Activated naive CD8-positive, alpha-beta T cell treated with anti-CD3 and anti-CD28 coated beads, Interleukin-2, amount 50 U/mL, for 16 hours (primary cell): ENCODE data around the gene NEDD4L.

Experiments used
- DNase-seq: peaks from one replicate; pipeline ENCODE4 v3.0.0-alpha.2; 2020; ENCODE audit warnings: low read depth, low spot score

The NEDD4L gene

DNA sequence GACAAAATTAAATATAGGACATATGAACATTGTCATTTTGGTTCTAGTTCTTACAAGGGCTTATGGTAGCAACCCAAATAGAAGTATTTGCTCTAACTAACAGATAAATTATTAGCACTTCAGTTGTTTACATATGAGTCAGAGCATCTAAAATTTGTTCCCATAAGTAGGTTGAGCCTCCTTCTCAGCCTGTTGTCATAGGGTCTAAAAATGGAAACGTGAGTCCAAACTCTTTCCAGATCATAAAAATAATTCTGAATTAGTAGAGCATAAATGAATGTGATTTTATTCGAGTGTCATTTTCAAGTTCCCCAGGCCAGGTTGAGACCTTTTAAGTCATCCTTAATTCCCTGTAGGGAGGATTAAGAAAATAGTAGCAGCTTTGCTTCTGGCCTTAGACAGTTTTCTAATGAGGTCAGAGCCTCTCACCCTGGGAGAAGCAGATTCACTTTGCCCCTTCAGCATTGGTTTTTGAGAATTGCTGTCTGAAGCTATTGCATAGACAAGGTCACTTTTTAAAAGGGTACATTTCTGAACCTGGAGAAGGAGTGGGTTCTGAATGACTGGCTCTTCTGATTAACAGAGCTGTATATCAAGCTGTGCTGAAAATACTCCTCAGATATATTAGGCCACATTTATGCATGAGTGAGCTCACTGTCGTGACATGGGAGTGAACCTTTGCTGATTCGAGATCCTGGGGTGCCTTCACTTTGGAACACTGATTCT lies 164.3 kb downstream of the NEDD4L start:
- DNase-seq: no peak

- DNase-seq: no peak
These were observed 165.3 kb downstream of the NEDD4L start for GRCh38 chr18:58209326-58209725.

GRCh38 chr18:58211510-58211909 lies 167.5 kb downstream of the NEDD4L start:
- DNase-seq: no peak

GRCh38 chr18:58212274-58212673 lies 168.2 kb downstream of the NEDD4L start:
- no peak for DNase-seq

DNA sequence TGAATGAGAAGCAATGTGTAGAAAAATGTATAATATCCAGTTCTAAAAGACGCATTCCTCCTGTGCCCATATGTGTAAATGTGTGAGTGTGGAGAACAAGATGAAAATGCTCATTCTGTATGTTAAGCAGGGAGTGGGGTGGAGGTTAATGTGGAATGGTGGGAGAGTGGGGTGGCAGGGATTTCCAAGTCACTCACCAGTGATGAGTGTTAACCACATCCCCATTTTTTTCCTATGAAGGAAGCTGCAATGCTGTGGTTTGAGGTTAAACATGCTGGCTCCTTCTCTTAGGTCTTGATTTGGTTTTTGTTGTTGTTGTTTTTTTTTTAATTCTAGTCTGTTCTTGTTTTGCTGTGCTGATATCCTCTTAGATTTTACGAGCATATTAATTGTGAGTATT lies 169.4 kb downstream of the NEDD4L start:
- no peak for DNase-seq

DNA sequence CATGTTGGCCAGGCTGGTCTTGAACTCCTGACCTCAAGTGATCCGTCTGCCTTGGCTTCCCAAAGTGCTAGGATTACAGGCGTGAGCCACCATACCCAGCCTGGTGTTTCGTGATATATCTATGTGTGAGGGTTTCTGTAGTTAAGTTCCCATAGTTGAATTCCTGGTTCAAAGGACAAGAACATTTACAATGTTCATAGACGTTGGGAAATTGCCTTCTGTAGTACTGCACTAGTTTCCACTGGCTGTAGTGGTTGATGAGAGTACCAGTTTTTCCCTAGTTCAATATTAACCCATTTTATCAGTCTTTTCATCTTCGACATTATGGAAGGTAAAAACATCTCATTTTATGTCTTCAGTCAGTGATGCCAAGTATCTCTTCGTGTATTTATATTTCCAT lies 171.0 kb downstream of the NEDD4L start:
- no peak for DNase-seq

DNA sequence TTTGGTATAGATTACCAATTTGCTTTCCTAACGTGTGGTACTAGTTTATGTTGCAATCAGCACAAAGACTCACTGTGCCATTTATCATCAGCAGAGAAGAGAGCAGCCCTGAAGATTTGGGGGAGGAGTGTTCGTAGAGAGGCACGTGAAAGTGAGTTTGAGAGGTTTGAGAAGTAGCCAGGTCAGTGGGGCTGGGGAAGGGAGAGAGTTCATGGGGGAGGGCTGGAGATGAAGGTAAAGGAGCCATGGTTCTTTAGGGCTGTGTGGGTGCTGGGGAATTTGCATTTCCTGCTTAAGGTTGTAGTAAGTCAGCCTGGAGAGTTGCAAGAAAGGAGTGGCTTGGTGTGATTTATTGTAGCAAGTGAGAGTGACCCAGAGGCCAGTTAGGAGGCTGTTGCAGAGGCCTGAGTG lies 172.1 kb downstream of the NEDD4L start:
- DNase-seq: no peak

DNA sequence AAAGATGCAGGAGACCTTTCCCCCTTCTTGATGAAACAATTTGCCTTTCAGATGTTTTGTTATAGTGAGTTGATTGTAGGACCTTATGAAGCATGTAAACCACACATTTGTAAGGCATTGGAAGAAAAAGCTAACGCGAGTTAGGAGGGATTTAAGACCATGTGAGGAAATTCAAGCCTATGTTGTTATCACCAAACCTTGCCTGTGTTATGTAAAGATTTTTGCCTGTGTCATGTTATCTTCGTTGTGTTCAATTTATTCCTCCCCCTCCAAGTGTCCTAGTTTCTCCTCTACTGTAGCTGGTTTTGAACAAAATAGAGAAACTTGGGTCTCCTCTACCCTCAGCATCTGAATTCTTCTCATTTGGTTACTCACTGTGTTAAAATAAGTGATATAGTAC lies 173.0 kb downstream of the NEDD4L start:
- DNase-seq: no peak

DNA sequence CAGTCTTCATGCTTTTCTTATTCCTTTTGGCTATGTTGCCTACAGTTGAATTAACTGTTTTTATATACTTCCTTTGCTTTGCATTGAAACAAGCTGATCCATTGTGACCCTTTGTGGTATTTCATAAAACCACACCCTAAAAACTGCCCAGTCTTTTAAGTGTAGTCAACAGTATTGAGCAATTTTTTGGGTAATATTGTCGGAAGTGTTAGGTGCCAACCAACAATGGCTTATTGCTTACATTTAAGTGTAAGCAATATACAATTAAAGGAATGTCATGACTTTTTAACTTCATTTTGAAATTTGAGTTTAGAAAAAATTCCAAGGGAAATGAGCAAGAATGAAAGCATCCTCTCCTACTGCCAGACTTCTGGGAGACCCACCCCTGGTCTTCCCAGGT lies 174.1 kb downstream of the NEDD4L start:
- DNase-seq: no peak

DNA sequence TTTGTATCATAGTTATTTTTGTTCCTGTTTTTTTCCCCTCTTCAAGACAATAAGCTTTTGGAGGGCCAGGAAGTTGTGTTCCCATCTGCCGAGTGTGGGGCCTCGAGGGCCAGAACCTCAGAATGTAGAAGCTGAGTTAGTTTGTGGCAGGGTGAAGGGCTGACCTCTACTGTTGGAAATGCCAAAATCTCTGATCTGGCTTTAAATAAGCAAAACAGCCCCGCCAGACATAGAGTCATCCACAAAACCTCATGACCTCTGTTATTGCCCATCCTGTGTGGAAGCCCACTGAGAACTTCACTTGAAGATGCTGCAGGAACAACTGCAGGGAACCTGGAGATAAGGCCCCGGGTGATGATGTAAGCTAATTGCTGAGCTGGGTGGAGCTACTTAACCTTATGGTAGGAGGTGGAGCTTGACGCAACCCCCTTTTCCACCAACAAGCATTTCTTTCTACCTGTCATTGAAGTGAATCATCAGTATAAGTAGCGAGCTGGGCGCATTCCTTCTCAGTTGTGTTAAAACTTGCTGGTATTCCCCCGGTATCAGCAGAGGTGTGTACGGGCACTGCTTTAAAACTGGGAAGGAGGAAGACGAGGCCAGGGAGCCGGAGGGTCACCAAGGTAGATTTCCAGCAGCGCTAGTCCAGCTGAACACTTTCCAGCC lies 177.2 kb downstream of the NEDD4L start:
- DNase-seq: no peak

- DNase-seq: no peak
These were observed 178.6 kb downstream of the NEDD4L start for GRCh38 chr18:58222432-58223125.

DNA sequence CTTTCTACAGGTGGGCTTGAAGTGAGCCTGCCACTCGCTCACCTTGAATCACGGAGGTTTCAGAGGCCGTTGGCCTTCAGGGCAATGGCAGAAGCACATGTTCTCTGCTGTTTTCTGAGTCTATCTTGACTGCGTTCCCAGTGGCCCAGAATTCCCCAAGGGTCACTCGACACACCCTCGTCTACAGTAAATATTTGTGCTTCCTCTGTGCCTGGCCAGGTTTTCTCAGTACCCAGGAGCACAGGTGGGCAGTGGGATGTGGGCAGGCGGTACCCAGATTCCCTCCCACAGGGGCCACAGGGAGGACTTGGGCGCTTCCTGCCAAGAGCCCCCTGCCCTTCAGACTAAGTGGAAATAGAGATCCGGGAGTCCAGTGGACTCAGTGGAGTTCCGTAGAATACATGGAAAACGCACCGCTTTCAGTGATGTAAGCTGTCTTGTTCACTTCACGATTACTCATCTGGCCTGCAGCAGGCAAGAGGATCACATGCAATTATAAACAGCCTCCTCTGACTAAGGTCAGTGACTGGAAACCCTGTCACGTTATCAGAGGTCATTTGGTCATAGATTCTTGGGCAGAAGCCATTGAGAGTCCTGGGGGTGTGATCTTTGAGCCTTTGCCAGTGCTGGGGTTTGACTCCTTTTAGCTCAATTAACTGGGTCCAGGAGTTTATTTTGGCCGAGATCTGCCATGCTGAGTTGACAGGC lies 179.8 kb downstream of the NEDD4L start:
- no peak for DNase-seq

DNA sequence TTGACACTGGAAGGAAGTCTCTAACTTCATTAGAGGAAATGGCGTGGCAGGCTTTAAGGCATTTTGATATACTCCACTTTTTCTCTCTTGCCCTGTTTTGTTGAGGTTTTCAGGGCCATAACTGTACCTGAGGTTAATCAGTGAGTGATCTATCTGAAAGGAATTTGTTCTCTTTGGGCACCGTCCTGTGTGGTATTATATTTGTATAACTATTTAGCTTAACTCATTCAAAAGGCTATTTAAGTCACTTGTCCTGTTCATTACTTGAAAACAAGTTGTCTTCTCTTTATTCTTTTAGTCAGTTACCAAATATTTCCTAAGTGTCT lies 180.4 kb downstream of the NEDD4L start:
- no peak for DNase-seq

DNA sequence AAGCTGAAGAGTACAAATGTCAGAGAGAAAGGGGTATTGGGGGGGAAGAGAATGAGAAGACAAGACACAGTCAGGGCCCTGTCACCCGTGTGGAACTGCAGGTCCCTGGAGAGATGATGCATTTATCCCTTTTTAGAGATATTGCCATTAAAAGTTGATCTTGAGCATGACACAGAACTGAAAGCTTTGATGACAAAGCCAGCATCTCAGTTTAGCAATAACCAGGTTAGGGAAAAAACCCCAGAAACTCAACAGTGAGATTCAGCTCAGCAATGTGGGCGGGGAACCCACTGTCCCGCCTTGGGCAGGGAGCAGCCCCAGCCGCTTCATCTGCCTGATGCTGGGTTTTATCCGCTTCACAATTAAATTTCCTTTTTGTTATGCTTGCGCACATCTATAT lies 181.1 kb downstream of the NEDD4L start:
- peak; percentile 14 for DNase-seq

DNA sequence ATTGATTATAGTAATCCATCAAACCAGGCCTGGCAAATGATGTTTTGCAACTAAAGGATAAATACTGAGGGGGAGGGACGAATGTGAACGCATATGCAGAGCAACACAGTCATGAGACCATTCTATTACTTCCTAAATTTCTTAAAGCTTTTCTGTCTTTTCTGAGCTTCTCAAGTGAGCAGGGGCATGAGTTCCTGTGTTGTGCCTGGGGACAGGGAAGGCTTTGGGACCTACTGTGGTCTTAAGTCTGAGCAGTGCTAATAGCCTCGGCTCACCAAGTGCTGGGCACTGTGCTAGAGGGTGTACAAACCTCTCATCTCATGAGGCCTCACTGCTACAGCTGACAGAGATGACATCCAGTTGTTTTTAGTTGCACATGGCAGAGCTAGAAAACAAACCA lies 182.4 kb downstream of the NEDD4L start:
- no peak for DNase-seq

GRCh38 chr18:58227361-58227930 lies 183.4 kb downstream of the NEDD4L start:
- no peak for DNase-seq

- no peak for DNase-seq
These were observed 184.2 kb downstream of the NEDD4L start for GRCh38 chr18:58228176-58228575.

DNA sequence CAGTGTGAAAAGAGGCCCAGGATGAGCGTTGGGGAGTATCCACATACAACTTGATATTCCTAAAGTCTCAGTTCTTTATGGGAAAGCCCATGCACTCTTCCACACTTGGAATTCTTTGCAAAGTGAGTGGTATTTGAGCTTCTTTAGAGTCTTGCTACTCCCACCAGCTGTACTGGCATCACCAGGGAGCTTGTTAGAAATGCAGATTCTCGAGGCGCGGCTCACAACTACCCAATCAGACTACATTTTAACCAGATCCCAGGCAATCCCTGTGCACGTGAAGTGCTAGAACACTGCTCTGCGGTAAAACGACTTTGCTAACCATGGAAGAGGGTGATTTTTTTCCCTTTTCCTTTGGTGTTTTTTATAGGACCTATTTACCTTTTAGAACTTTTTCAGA lies 184.7 kb downstream of the NEDD4L start:
- no peak for DNase-seq

DNA sequence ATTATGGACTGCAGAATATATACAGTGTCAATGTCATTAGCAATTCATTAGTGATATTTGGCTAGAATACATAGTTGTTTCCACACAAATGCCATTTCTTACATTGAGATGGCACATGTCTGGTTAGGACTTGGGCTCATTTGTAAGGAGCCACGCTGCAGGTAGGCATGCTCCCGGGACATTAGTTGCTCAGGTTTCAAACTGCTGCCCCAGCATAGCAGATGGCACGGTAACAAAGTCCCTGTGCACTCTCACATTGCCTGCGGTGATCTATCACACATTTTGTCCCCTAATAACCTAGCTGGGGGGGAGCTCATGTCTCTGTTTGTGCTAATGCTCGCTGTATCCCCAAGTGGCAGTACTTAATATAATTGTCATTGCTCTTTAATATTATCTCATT lies 185.1 kb downstream of the NEDD4L start:
- DNase-seq: no peak

GRCh38 chr18:58230438-58231179 lies 186.6 kb downstream of the NEDD4L start:
- no peak for DNase-seq

DNA sequence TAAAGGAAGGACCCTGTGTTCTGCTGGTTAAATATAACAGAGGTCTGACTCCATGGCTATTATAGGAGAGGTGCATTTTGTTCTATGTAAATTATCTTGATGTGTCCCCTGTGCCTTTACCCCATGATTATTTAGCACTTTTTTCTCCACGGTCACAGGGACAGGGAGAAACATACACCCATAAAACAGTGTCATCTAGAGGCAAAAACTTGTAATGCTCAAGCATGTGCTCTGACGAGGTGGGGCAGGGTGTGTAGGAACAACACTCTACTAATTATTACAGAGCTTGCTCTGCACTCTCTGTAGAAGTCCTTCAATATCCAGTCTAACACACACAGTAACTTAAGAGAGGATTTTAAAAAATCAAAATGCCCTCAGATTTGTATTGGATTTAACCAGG lies 187.9 kb downstream of the NEDD4L start:
- no peak for DNase-seq
